GM18868 (cell line): ENCODE data around the gene SERPINE3.

Experiments
- ATAC-seq: cut with Tn5 transposase; IDR thresholded peaks from one replicate; pipeline ENCODE4 v1.9.1; 2021; ENCODE audit warnings: mild to moderate bottlenecking, moderate library complexity; ENCODE audit not compliant: unreplicated experiment

SERPINE3 gene

GRCh38 chr13:51339354-51339753 lies at the start of gene SERPINE3:
Gene SERPINE3 (plus strand): TSS chr13:51339691. CDS start chr13:51341092, 1,401 bp downstream.
- ATAC-seq: no peak

GRCh38 chr13:51291341-51291740 lies 48.1 kb upstream of the SERPINE3 start:
- no peak for ATAC-seq

- ATAC-seq: no peak
These were observed 47.4 kb upstream of the SERPINE3 start for GRCh38 chr13:51292000-51292565.

- no peak for ATAC-seq
These were observed 41.9 kb upstream of the SERPINE3 start for GRCh38 chr13:51297556-51297955.

GRCh38 chr13:51298812-51299211 lies 40.7 kb upstream of the SERPINE3 start:
- no peak for ATAC-seq

- no peak for ATAC-seq
These were observed 36.4 kb upstream of the SERPINE3 start for GRCh38 chr13:51303063-51303552.

GRCh38 chr13:51303882-51304281 lies 35.6 kb upstream of the SERPINE3 start:
- ATAC-seq: no peak

GRCh38 chr13:51305271-51305967 lies 34.1 kb upstream of the SERPINE3 start:
- no peak for ATAC-seq

GRCh38 chr13:51308781-51309180 lies 30.7 kb upstream of the SERPINE3 start:
- ATAC-seq: no peak

- ATAC-seq: no peak
These were observed 28.3 kb upstream of the SERPINE3 start for GRCh38 chr13:51311231-51311630.

- no peak for ATAC-seq
These were observed 27.5 kb upstream of the SERPINE3 start for GRCh38 chr13:51311957-51312520.

GRCh38 chr13:51313619-51314018 lies 25.9 kb upstream of the SERPINE3 start:
- no peak for ATAC-seq

- no peak for ATAC-seq
These were observed 22.2 kb upstream of the SERPINE3 start for GRCh38 chr13:51317262-51317661.

- no peak for ATAC-seq
These were observed 21.5 kb upstream of the SERPINE3 start for GRCh38 chr13:51318015-51318414.

- no peak for ATAC-seq
These were observed 20.6 kb upstream of the SERPINE3 start for GRCh38 chr13:51318876-51319275.

- ATAC-seq: no peak
These were observed 17.7 kb upstream of the SERPINE3 start for GRCh38 chr13:51321836-51322235.

- ATAC-seq: no peak
These were observed 16.7 kb upstream of the SERPINE3 start for GRCh38 chr13:51322826-51323225.

GRCh38 chr13:51323824-51324511 lies 15.5 kb upstream of the SERPINE3 start:
- ATAC-seq: no peak

- ATAC-seq: peak; percentile 70
These were observed 14.6 kb upstream of the SERPINE3 start for GRCh38 chr13:51324714-51325420.

GRCh38 chr13:51325837-51326236 lies 13.7 kb upstream of the SERPINE3 start:
- ATAC-seq: no peak

- ATAC-seq: no peak
These were observed 12.7 kb upstream of the SERPINE3 start for GRCh38 chr13:51326777-51327176.
